HepG2 (cell line): ENCODE results near the gene POU2F1. TPM values are rescaled to one million over a fixed set of nuclear protein-coding genes. Genes with fewer than 3 reads are reported as not detected.
A peak's percentile ranks its signal among the peaks of the same experiment; 100 is the strongest.

ENCODE experiments used
- ATAC-seq: fragments of 200-7000 bp; cut with Tn5 transposase; 3 replicates; pipeline ENCODE4 v1.9.1; 2020; ENCODE audit warnings: mild to moderate bottlenecking, moderate library complexity
- BruUV-seq: library from RNA; stranded (reverse); fragments of 400-500 nt; replicated peaks from 2 replicates; lab custom pipeline; 2021; lab: Mats Ljungman, UMichigan
- CTCF ChIA-PET: fragments of 300-600 bp; formaldehyde crosslinking; extraction: SDS; loops from one replicate; lab custom pipeline; 2021; ENCODE audit warnings: low total read pairs, inconsistent platforms, low intra/inter-chr PET ratio; lab: Yijun Ruan, JAX
- POLR2A ChIA-PET: fragments of 350-600 bp; sonication (Branson Sonifier 250); formaldehyde crosslinking; loops from one replicate; lab custom pipeline; 2020; ENCODE audit warnings: antibody characterized with exemption, inconsistent platforms; lab: Yijun Ruan, JAX
- DNase-seq: peaks from one replicate; pipeline ENCODE4 v3.0.0-alpha.2; 2015; ENCODE audit warnings: low spot score
- FAIRE-seq: peaks from 3 replicates; lab custom pipeline; 2011; peaks lifted over from hg19 to GRCh38; lab: Jason Lieb, UNC
- H2AFZ ChIP-seq: one replicate; pipeline ENCODE4 v1.6.1; 2011; ENCODE audit warnings: low read length, inconsistent platforms
- H3K27ac ChIP-seq: fragments of 300-600 bp; 3 replicates; pipeline ENCODE4 v1.8.0; 2011; ENCODE audit warnings: mixed run types, mild to moderate bottlenecking, mixed read lengths, low read length, inconsistent platforms; ENCODE audit not compliant: insufficient read depth; ENCODE audit errors: extremely low read length
- H3K27me3 ChIP-seq, 2 experiments: fragments of 200-600 bp in 1 of 2; 2 replicates in 1 of 2; 3 replicates in 1 of 2; pipeline versions ENCODE4 v1.6.0 to v1.8.0; 2011; ENCODE audit warnings: low read length in 2 of 2, mild to moderate bottlenecking in 2 of 2, moderate library complexity in 2 of 2, inconsistent platforms in 1 of 2; ENCODE audit not compliant: insufficient read depth in 2 of 2, control insufficient read depth in 1 of 2
- H3K36me3 ChIP-seq, 2 experiments: fragments of 200-600 bp in 1 of 2; replicated peaks in 1 of 2; 2 replicates in 1 of 2; 3 replicates in 1 of 2; pipeline versions ENCODE4 v1.5.1 to v1.8.0; 2011; ENCODE audit warnings: low read length in 2 of 2, inconsistent platforms in 1 of 2; ENCODE audit not compliant: insufficient read depth in 2 of 2, control insufficient read depth in 1 of 2
- H3K4me1 ChIP-seq: 2 replicates; pipeline ENCODE4 v1.5.1; 2012; ENCODE audit warnings: low read length, inconsistent platforms; ENCODE audit not compliant: insufficient read depth
- H3K4me2 ChIP-seq: 2 replicates; pipeline ENCODE4 v1.6.0; 2011; ENCODE audit warnings: low read depth, low read length, inconsistent platforms
- H3K4me3 ChIP-seq, 3 experiments: fragments of 200-600 bp in 1 of 3; sonication (generic), shearing (Covaris generic) in 1 of 3; replicated peaks in 1 of 3; 2 replicates each; pipeline ENCODE4 v1.5.1; 2011 to 2016; ENCODE audit warnings: low read length in 3 of 3, inconsistent platforms in 2 of 3, low read depth in 2 of 3, mild to moderate bottlenecking in 2 of 3, control low read depth in 1 of 3, mixed read lengths in 1 of 3; ENCODE audit not compliant: insufficient read depth in 1 of 3
- H3K79me2 ChIP-seq: one replicate; pipeline ENCODE4 v1.6.1; 2011; ENCODE audit warnings: low read length, inconsistent platforms; ENCODE audit not compliant: insufficient read depth
- H3K9ac ChIP-seq: 2 replicates; pipeline ENCODE4 v1.6.0; 2011; ENCODE audit warnings: mild to moderate bottlenecking, low read depth, low read length, inconsistent platforms; ENCODE audit not compliant: insufficient read depth
- H3K9me3 ChIP-seq: 2 replicates; pipeline ENCODE4 v1.5.1; 2012; ENCODE audit warnings: mild to moderate bottlenecking, low read length
- H4K20me1 ChIP-seq: 2 replicates; pipeline ENCODE4 v1.6.0; 2011; ENCODE audit warnings: inconsistent platforms, mild to moderate bottlenecking, low read length, moderate library complexity; ENCODE audit not compliant: insufficient read depth
- CTCF ChIP-seq: sonication (generic); formaldehyde crosslinking; IDR thresholded peaks from 2 replicates; pipeline ENCODE4 v1.5.0; 2020; ENCODE audit warnings: mild to moderate bottlenecking, missing genetic modification reagents, moderate library complexity
- ERF ChIP-seq: IDR thresholded peaks from 2 replicates; pipeline ENCODE4 v1.6.1; 2018; ENCODE audit warnings: missing biosample characterization, missing genetic modification reagents
- HMG20B ChIP-seq: conservative IDR thresholded peaks from 2 replicates; pipeline ENCODE4 v1.6.1; 2016; ENCODE audit warnings: missing genetic modification reagents, missing compliant biosample characterization
- KAT7 ChIP-seq: IDR thresholded peaks from 2 replicates; pipeline ENCODE4 v1.6.1; 2018; ENCODE audit warnings: borderline replicate concordance, missing compliant biosample characterization
- NFRKB ChIP-seq: fragments of 450-650 bp; IDR thresholded peaks from 2 replicates; pipeline ENCODE4 v1.6.1; 2017
- PLRG1 ChIP-seq: fragments of 450-650 bp; conservative IDR thresholded peaks from 2 replicates; pipeline ENCODE4 v1.6.1; 2016
- PRPF4 ChIP-seq: fragments of 200-400 bp; formaldehyde crosslinking; IDR thresholded peaks from 2 replicates; pipeline ENCODE4 v1.6.1; 2016; ENCODE audit warnings: low read length, low read depth; ENCODE audit not compliant: poor library complexity, severe bottlenecking
- SALL2 ChIP-seq: sonication (generic); formaldehyde crosslinking; IDR thresholded peaks from 2 replicates; pipeline ENCODE4 v1.8.1; 2023; ENCODE audit warnings: mild to moderate bottlenecking, missing genetic modification reagents, inconsistent platforms
- UBTF ChIP-seq: sonication (generic); formaldehyde crosslinking; IDR thresholded peaks from 2 replicates; pipeline ENCODE4 v1.4.0; 2020; ENCODE audit warnings: mild to moderate bottlenecking, missing genetic modification reagents
- ZFX ChIP-seq: sonication (generic); formaldehyde crosslinking; IDR thresholded peaks from 2 replicates; pipeline ENCODE4 v1.4.0; 2020; ENCODE audit warnings: mild to moderate bottlenecking, low read depth, missing genetic modification reagents, moderate library complexity
- ZNF263 ChIP-seq: sonication (generic); formaldehyde crosslinking; IDR thresholded peaks from 2 replicates; pipeline ENCODE4 v1.4.0; 2020; ENCODE audit warnings: missing genetic modification reagents
- ZNF556 ChIP-seq: sonication (generic); formaldehyde crosslinking; IDR thresholded peaks from 2 replicates; pipeline ENCODE4 v1.4.0; 2020; ENCODE audit warnings: mild to moderate bottlenecking, missing genetic modification reagents, borderline replicate concordance
- ZNF615 ChIP-seq: sonication (generic); formaldehyde crosslinking; IDR thresholded peaks from 2 replicates; pipeline ENCODE4 v1.5.0; 2020; ENCODE audit warnings: mild to moderate bottlenecking, missing genetic modification reagents, borderline replicate concordance
- ZNF773 ChIP-seq: sonication (generic); formaldehyde crosslinking; IDR thresholded peaks from 2 replicates; pipeline ENCODE4 v1.4.0; 2020; ENCODE audit warnings: missing genetic modification reagents, borderline replicate concordance
- ZNF775 ChIP-seq: sonication (generic); formaldehyde crosslinking; IDR thresholded peaks from 2 replicates; pipeline ENCODE4 v1.4.0; 2020; ENCODE audit warnings: missing genetic modification reagents, mild to moderate bottlenecking, moderate library complexity, borderline replicate concordance
- ZNF850 ChIP-seq: sonication (generic); formaldehyde crosslinking; conservative IDR thresholded peaks from 2 replicates; pipeline ENCODE4 v1.9.0; 2021; ENCODE audit warnings: mild to moderate bottlenecking, missing genetic modification reagents
- ZSCAN30 ChIP-seq: sonication (generic); formaldehyde crosslinking; IDR thresholded peaks from 2 replicates; pipeline ENCODE4 v1.5.0; 2020; ENCODE audit warnings: mild to moderate bottlenecking, missing genetic modification reagents
- WGBS: methylation state at CpG from one replicate; pipeline ENCODE4 v1.1.6; 2017; ENCODE audit warnings: low lambda C conversion rate; 5-methylcytosine and 5-hydroxymethylcytosine counted together
- in situ Hi-C: cut with HindIII; loops from 2 replicates; pipeline ENCODE4 v1.10.0; 2017; ENCODE audit warnings: low pct_unique_long_range_greater_than_20kb; ENCODE audit not compliant: extremely low pct_ligation_motif_present
- intact Hi-C: fragments of 100-400 bp; cut with micrococcal nuclease; formaldehyde crosslinking; loops from one replicate; pipeline ENCODE4 v1.10.0; 2022; ENCODE audit not compliant: unreplicated experiment
- polyA plus RNA-seq, 8 experiments: library from polyadenylated mRNA; depleted of rRNA in 3 of 8; stranded (reverse) in 7 of 8; unstranded in 1 of 8; fragments of >200 nt; fragmentation: Illumina TruSeq in 4 of 8; extraction: Trizol in 4 of 8; gene quantifications; 2 replicates each; pipeline versions ENCODE4 v1.2.1 to v1.2.3, GENCODE V29; 2011 to 2016; ENCODE audit warnings: low read depth in 4 of 8, missing spikeins in 1 of 8, mixed read lengths in 1 of 8; ENCODE audit not compliant: insufficient read depth in 1 of 8
- total RNA-seq, 5 experiments: library from RNA; depleted of rRNA; stranded (reverse); fragments of >200 nt; fragmentation: Illumina TruSeq; extraction: Trizol; gene quantifications; 2 replicates each; pipeline ENCODE4 v1.2.3, GENCODE V29; 2016; ENCODE audit warnings: low read depth in 1 of 5
- TF ChIP-seq, protein P1 (sequence below): sonication (generic); formaldehyde crosslinking; IDR thresholded peaks from 2 replicates; pipeline ENCODE4 v1.8.0; 2022; ENCODE audit warnings: missing genetic modification reagents, low read depth, mild to moderate bottlenecking, borderline replicate concordance
- TF ChIP-seq, protein P2 (sequence below): sonication (generic); formaldehyde crosslinking; IDR thresholded peaks from 2 replicates; pipeline ENCODE4 v1.8.0; 2022; ENCODE audit warnings: mild to moderate bottlenecking, missing genetic modification reagents, borderline replicate concordance

Gene POU2F1
- total and polyA plus RNA-seq, 2 of the 13 experiments (the other 11 are each of a cell fraction or from before 2014, with no cell fraction given) = 10.2 to 13.0 TPM

DNA sequence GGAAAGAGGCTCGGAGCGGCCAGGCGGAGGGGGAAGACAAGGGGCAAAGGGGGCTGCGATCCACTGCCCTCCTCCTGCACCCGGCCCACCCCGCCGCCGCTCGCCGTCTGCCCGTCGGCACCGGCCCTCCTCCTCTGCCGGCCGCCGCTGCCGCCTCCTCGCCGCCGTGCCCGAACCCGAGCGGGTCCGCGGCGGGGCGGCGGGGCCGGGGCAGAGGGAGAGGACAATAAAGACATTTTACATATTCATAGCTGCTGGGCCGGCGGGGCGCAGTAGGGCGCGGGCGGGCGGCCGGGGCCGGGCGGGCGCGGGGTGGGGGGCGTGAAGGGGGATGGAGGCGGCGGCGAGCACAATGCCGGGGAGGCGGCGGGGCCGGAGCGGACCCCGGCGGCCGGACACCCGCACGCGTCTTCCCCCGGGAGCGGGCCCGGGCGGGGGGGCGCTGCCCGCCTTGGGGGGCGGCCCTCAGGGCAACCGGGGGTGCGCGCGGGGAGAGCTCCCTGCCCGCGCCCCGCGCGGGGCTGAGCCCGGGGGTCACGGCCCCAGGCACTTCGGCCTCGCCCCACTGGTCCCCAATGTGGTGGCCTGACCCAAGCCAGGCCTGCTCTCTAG is 546 bp downstream of the POU2F1 start:
- DNase-seq = no peak
- Histone ChIP-seq H3K4me2 (peak overlapping the region; percentile 47), H3K27me3 (no peaks in the 10 kb centered on the region), H3K27ac (peak overlapping the region; percentile 96), H2AFZ (no peak overlapping the region), H3K79me2 (peaks cover 41% of the 10 kb centered on the region), H3K36me3 (no peaks in the 10 kb centered on the region), H3K9me3 (no peaks in the 10 kb centered on the region), H3K4me3 (peak overlapping the region; percentile 81 to 87 (median 81)), H4K20me1 (no peaks in the 10 kb centered on the region), H3K4me1 (peaks cover 45% of the 10 kb centered on the region), H3K9ac (peak overlapping the region; percentile 84)
- POLR2A ChIA-PET = interaction anchor here (0.8 to 1.9 kb wide), 8 partner anchors 10 to 382 kb away, joined by 3 to 11 read pairs (median 5); partner anchors contain the start of genes CREG1 and POGK
- CTCF ChIA-PET = interaction anchor here (1.1 kb wide), 1 partner anchor 155 kb away, joined by 4 read pairs; no protein-coding TSS in a partner anchor
- in situ Hi-C loops (no loop called here), intact Hi-C loops (loop anchor here (5.0 kb wide), 1 partner anchor 121 kb away; no protein-coding TSS in a partner anchor)
- TF ChIP-seq ZNF775 (CRISPR knock-in tag) (no peak), ZNF263 (CRISPR knock-in tag) (0 out of 2 replicates have a peak, but pooled peaks have one; percentile 18), ZFX (CRISPR knock-in tag) (peak; percentile 24), KAT7 (CRISPR knock-in tag) (peak; percentile 11; the same call in 1 of the 2 replicates), SALL2 (CRISPR knock-in tag) (no peak), HMG20B (no peak), NFRKB (no peak), CTCF (no peak), PLRG1 (no peak), ZNF850 (CRISPR knock-in tag) (no peak), ZNF615 (no peak), ZNF556 (CRISPR knock-in tag) (no peak), PRPF4 (no peak), ERF (CRISPR knock-in tag) (no peak), ZSCAN30 (CRISPR knock-in tag) (no peak), ZNF773 (CRISPR knock-in tag) (no peak), UBTF (CRISPR knock-in tag) (peak; percentile 28; the same call in 1 of the 2 replicates)
- TF ChIP-seq, protein P1, sequence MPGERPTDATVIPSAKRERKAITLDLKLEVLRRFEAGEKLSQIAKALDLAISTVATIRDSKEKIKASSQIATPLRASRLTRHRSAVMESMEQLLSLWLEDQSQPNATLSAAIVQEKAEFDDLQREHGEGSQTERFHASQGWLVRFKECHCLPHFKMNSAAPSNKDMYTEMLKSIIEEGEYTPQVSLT (CRISPR knock-in tag) = no peak
- TF ChIP-seq, protein P2, sequence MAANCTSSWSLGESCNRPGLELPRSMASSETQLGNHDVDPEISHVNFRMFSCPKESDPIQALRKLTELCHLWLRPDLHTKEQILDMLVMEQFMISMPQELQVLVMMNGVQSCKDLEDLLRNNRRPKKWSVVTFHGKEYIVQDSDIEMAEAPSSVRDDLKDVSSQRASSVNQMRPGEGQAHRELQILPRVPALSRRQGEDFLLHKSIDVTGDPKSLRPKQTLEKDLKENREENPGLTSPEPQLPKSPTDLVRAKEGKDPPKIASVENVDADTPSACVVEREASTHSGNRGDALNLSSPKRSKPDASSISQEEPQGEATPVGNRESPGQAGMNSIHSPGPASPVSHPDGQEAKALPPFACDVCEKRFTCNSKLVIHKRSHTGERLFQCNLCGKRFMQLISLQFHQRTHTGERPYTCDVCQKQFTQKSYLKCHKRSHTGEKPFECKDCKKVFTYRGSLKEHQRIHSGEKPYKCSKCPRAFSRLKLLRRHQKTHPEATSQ (CRISPR knock-in tag) = no peak
- FAIRE-seq = no peak
- peak; percentile 49 for ATAC-seq
- BruUV-seq = no TSS peak
- 0% methylated on average over 7 of the region's 76 CpGs for WGBS
